HG03280 (cell line): ENCODE results near the gene DNAJC5G.
"Not testable (repeated sequence)": the region's sequence is repeated elsewhere in the genome, so short reads cannot be mapped to it uniquely, and the experiment has no call there.

Experiments
- ATAC-seq: cut with Tn5 transposase; IDR thresholded peaks from one replicate; pipeline ENCODE4 v1.9.1; 2021; ENCODE audit warnings: mild to moderate bottlenecking, moderate library complexity; ENCODE audit not compliant: unreplicated experiment

The DNAJC5G gene

GRCh38 chr2:27272537-27273522, 2.4 kb upstream of the DNAJC5G start:
- ATAC-seq, result not testable (repeated sequence)

- no peak for ATAC-seq
Observed at GRCh38 chr2:27278010-27278409, 2.8 kb downstream of the DNAJC5G start.

GRCh38 chr2:27280826-27281225, 5.6 kb downstream of the DNAJC5G start:
- ATAC-seq, result no peak

- no peak for ATAC-seq
Observed at GRCh38 chr2:27281442-27281841, 6.2 kb downstream of the DNAJC5G start.

- ATAC-seq, result no peak
Observed at GRCh38 chr2:27281855-27282559, 6.8 kb downstream of the DNAJC5G start, which contains the start of gene TRIM54. Gene TRIM54, plus strand, starts transcription at chr2:27282429. Its CDS starts 303 bp downstream, at chr2:27282732.

- ATAC-seq, result no peak
Observed at GRCh38 chr2:27282892-27283291, 7.7 kb downstream of the DNAJC5G start.

GRCh38 chr2:27284996-27285395, 9.8 kb downstream of the DNAJC5G start:
- no peak for ATAC-seq

- no peak for ATAC-seq
Observed at GRCh38 chr2:27285481-27285880, 10.2 kb downstream of the DNAJC5G start.

- no peak for ATAC-seq
Observed at GRCh38 chr2:27288610-27289009, 13.4 kb downstream of the DNAJC5G start.

- ATAC-seq, result no peak
Observed at GRCh38 chr2:27290549-27290948, 15.3 kb downstream of the DNAJC5G start.

GRCh38 chr2:27291865-27292264, 16.6 kb downstream of the DNAJC5G start:
- ATAC-seq, result no peak

- ATAC-seq, result no peak
Observed at GRCh38 chr2:27294928-27295327, 19.7 kb downstream of the DNAJC5G start.

GRCh38 chr2:27296481-27296880, 21.2 kb downstream of the DNAJC5G start:
- no peak for ATAC-seq

GRCh38 chr2:27297195-27297594, 22.0 kb downstream of the DNAJC5G start:
- no peak for ATAC-seq

- no peak for ATAC-seq
Observed at GRCh38 chr2:27298391-27299080, 23.3 kb downstream of the DNAJC5G start.

GRCh38 chr2:27300606-27301005, 25.4 kb downstream of the DNAJC5G start:
- not testable (repeated sequence) for ATAC-seq

- no peak for ATAC-seq
Observed at GRCh38 chr2:27303093-27304025, 28.1 kb downstream of the DNAJC5G start.

- ATAC-seq, result no peak
Observed at GRCh38 chr2:27304488-27305240, 29.4 kb downstream of the DNAJC5G start.

- ATAC-seq, result no peak
Observed at GRCh38 chr2:27305516-27305915, 30.3 kb downstream of the DNAJC5G start.
